ENCODE data around the gene PHIP. TPM values are rescaled to one million over a fixed set of nuclear protein-coding genes. Genes with fewer than 3 reads are reported as not detected.
"Not testable (repeated sequence)": the region's sequence is repeated elsewhere in the genome, so short reads cannot be mapped to it uniquely, and the experiment has no call there.

Gene PHIP
- total and polyA plus RNA-seq, 9 of the 15 experiments (the other 6 are each of a cell fraction or from before 2014, with no cell fraction given), result 8.1 to 36.3 (median 16.5) TPM

DNA sequence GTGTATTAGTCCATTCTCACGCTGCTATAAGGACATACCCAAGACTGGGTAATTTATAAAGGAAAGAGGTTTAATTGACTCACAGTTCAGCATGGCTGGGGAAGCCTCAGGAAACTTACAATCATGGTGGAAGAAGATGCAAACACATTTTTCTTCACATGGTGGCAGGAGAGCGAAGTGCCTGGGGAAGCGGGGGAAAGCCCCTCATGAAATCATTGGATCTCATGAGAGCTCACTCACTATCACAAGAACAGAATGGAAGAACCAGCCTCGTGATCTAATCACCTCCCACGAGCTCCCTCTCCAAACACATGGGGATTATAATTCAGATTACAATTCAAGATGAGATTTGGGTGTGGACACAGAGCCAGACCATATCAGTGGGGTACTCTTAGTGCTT is 13.7 kb upstream of the PHIP start:
- ATAC-seq; H3K9ac ChIP-seq (ENCODE audit: insufficient read depth in 1 of 2, low read depth in 2 of 2, low read length in 2 of 2); H3K4me2 ChIP-seq (ENCODE audit: insufficient read depth, low read length); in situ Hi-C loops (cut with MboI); H3K36me3 ChIP-seq (ENCODE audit: control insufficient read depth, insufficient read depth, low read length); H3K9me3 ChIP-seq (replicated peaks; ENCODE audit: control insufficient read depth, insufficient read depth, low read depth, low read length); CTCF ChIA-PET (ENCODE audit: low intra/inter-chr PET ratio); intact Hi-C loops (cut with micrococcal nuclease); H3K9me1 ChIP-seq (ENCODE audit: control insufficient read depth, insufficient read depth, low read length); H2AFZ ChIP-seq (ENCODE audit: low read depth, low read length); H3K27me3 ChIP-seq (ENCODE audit: control insufficient read depth in 2 of 2, insufficient read depth in 2 of 2, low read length in 2 of 2); FAIRE-seq; BruUV-seq (replicated peaks); H3K27ac ChIP-seq (ENCODE audit: extremely low read depth, low read depth, low read length); H3K79me2 ChIP-seq (ENCODE audit: control insufficient read depth, insufficient read depth, low read length); H4K20me1 ChIP-seq (replicated peaks; ENCODE audit: control insufficient read depth, insufficient read depth, low read length); H3K4me3 ChIP-seq; DNase-seq (ENCODE audit: extremely low read depth in 1 of 4, low spot score in 3 of 4); H3K4me1 ChIP-seq (replicated peaks in 1 of 2; ENCODE audit: control insufficient read depth in 2 of 2, insufficient read depth in 2 of 2, low read length in 2 of 2): not testable (repeated sequence)
- TF ChIP-seq FOXJ2 (tag; IDR thresholded peaks at IDR 0.05), result 0 out of 2 replicates have a peak, but pooled peaks have one; percentile 43
- peak in 1 of 2 experiments; percentile 27; a peak in 1 of 4 replicates for TF ChIP-seq RAD21 (CRISPR knock-in tag; conservative IDR thresholded peaks at IDR 0.05 in 1 of 2, IDR thresholded peaks at IDR 0.05 in 1 of 2)
- WGBS (ENCODE audit: insufficient coverage, low coverage, missing lambda C conversion rate), result 8% methylated on average over 5 of the region's 5 CpGs
- POLR2A ChIA-PET, result interaction anchor here (0.9 kb wide), 1 partner anchor 10 kb away, joined by 3 read pairs; no protein-coding TSS in a partner anchor

DNA sequence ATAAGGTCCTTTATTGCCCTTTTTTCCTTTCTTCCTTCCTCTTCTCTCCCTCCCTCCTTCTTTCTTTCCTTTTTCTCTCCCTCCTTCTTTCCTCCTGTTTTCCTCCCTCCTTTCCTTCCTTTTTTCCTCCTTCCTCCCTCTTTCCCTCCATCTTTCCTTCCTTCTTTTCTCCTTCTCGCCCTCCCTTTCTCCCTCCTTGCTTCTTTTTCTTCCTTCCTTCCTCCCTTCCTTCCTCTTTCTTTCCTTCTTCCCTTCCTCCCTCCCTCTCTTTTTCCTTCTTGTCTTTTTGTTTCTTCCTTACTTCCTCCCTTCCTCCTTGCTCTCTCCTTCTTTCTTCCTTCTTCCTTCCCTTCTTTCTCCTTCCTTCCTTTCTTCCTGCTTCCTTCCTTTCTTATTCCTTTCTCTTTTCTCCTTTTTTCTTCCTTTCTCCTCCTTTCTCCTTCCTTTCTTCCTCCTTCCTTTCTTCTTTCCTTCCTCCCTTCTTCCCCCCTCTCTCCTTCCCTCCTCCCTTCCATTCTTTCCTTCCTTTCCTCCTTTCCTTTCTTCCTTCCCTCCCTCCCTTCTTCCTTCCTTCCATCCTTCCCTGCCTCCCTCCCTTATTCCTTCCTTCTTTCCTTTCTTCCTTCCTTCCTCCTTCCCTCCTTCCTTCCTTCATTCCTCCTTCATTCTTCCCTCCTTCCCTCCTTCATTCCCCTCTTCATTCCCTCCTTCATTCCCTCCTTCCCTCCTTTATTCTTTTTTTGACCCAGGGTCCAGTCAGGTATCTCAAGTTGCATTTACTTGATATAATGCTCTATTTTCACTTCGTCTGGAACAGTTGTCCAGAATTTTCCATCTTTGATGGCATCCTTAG is 11.7 kb upstream of the PHIP start:
- Histone ChIP-seq H3K27ac (ENCODE audit: extremely low read depth, low read depth, low read length) (no peak overlapping the region), H3K4me3 (no peak overlapping the region), H3K9me3 (replicated peaks; ENCODE audit: control insufficient read depth, insufficient read depth, low read depth, low read length) (no peaks in the 10 kb centered on the region), H3K9me1 (ENCODE audit: control insufficient read depth, insufficient read depth, low read length) (no peaks in the 10 kb centered on the region), H3K36me3 (ENCODE audit: control insufficient read depth, insufficient read depth, low read length) (no peaks in the 10 kb centered on the region), H3K4me1 (replicated peaks in 1 of 2; ENCODE audit: control insufficient read depth in 2 of 2, insufficient read depth in 2 of 2, low read length in 2 of 2) (no peaks in the 10 kb centered on the region), H3K4me2 (ENCODE audit: insufficient read depth, low read length) (no peak overlapping the region), H3K79me2 (ENCODE audit: control insufficient read depth, insufficient read depth, low read length) (no peaks in the 10 kb centered on the region), H3K9ac (ENCODE audit: insufficient read depth in 1 of 2, low read depth in 2 of 2, low read length in 2 of 2) (no peak overlapping the region), H4K20me1 (replicated peaks; ENCODE audit: control insufficient read depth, insufficient read depth, low read length) (no peaks in the 10 kb centered on the region), H2AFZ (ENCODE audit: low read depth, low read length) (no peak overlapping the region), H3K27me3 (ENCODE audit: control insufficient read depth in 2 of 2, insufficient read depth in 2 of 2, low read length in 2 of 2) (no peaks in the 10 kb centered on the region; a peak in 2 of 5 replicates)
- intact Hi-C loops (cut with micrococcal nuclease) (no loop called here), in situ Hi-C loops (cut with MboI) (no loop called here)
- FAIRE-seq, result no peak
- no TSS peak for BruUV-seq (replicated peaks)
- WGBS (ENCODE audit: insufficient coverage, low coverage, missing lambda C conversion rate), result 0% methylated on average over 2 of the region's 2 CpGs
- ChIA-PET POLR2A (no interaction called here), CTCF (ENCODE audit: low intra/inter-chr PET ratio) (no interaction called here)
- no peak for DNase-seq (ENCODE audit: extremely low read depth in 1 of 4, low spot score in 3 of 4)
- ATAC-seq, result no peak
- TF ChIP-seq OTX1 (CRISPR knock-in tag; IDR thresholded peaks at IDR 0.05), result 0 out of 2 replicates have a peak, but pooled peaks have one; percentile 17
- 0 out of 2 replicates have a peak, but pooled peaks have one; percentile 39 for TF ChIP-seq MTA1 (IDR thresholded peaks at IDR 0.05; ENCODE audit: borderline replicate concordance)
- TF ChIP-seq ETV1 (tag; conservative IDR thresholded peaks at IDR 0.05; ENCODE audit: low read depth), result no peak
- peak; percentile 96 for TF ChIP-seq ZNF512 (tag; IDR thresholded peaks at IDR 0.05)
- TF ChIP-seq ELF4 (CRISPR knock-in tag; IDR thresholded peaks at IDR 0.05), result peak; percentile 13; the same call in 1 of the 2 replicates
- TF ChIP-seq HDAC1 (IDR thresholded peaks at IDR 0.05), result 0 out of 4 replicates have a peak, but pooled peaks of 1 of the 2 experiments have one; percentile 35
- TF ChIP-seq ZBTB26 (CRISPR knock-in tag; IDR thresholded peaks at IDR 0.05), result 0 out of 2 replicates have a peak, but pooled peaks have one; percentile 54
- 0 out of 4 replicates have a peak, but pooled peaks of 1 of the 2 experiments have one; percentile 7 for TF ChIP-seq MCM7 (IDR thresholded peaks at IDR 0.05)
- TF ChIP-seq GTF2F1 (IDR thresholded peaks at IDR 0.05; ENCODE audit: low read depth, low read length), result no peak

Data from K562 (cell line).